Right ventricle myocardium inferior (tissue), 1 donor: ENCODE data around the gene POU2F2. TPM values are rescaled to one million over a fixed set of nuclear protein-coding genes. Genes with fewer than 3 reads are reported as not detected.
A peak's percentile ranks its signal among the peaks of the same experiment; 100 is the strongest.

ENCODE experiments used
- ATAC-seq: fragments of 200-7000 bp; cut with Tn5 transposase; one replicate; pipeline ENCODE4 v1.9.1; 2020; ENCODE audit warnings: mild to moderate bottlenecking, moderate library complexity
- DNase-seq: peaks from one replicate; pipeline ENCODE4 v3.0.0; 2021; ENCODE audit errors: missing footprints
- intact Hi-C: fragments of 100-400 bp; cut with DNase I; formaldehyde crosslinking; loops from one replicate; pipeline ENCODE4 v1.11.0; 2022
- total RNA-seq: library from RNA; stranded (reverse); fragmentation: NEBNext Ultra II Directional; extraction: Animal tissue kit (Norgen Biotek cat#: 25700); gene quantifications from one replicate; pipeline ENCODE4 v1.2.1, GENCODE V29; 2021
- donor health status: DM: no; HTN: yes; CAD: no; lungs with severe emphysema.

The POU2F2 gene
- total RNA-seq, 1 donor from 2014 or later: 1.5 TPM

- intact Hi-C loops: loop anchor here (5.0 kb wide), 1 partner anchor 94 kb away; no protein-coding TSS in a partner anchor
- DNase-seq (no peak), ATAC-seq (no peak)
These were observed 40.5 kb downstream of the POU2F2 start for GRCh38 chr19:42091742-42092141.

- ATAC-seq (no peak), DNase-seq (no peak)
- intact Hi-C loops: loop anchor here (5.0 kb wide), 1 partner anchor 94 kb away; no protein-coding TSS in a partner anchor
These were observed 40.9 kb downstream of the POU2F2 start for GRCh38 chr19:42091300-42091699.

- DNase-seq (no peak), ATAC-seq (no peak)
- intact Hi-C loops: loop anchor here (5.0 kb wide), 1 partner anchor 93 kb away; no protein-coding TSS in a partner anchor
These were observed 41.6 kb downstream of the POU2F2 start for GRCh38 chr19:42090672-42091071.

- no peak for DNase-seq
- ATAC-seq: no peak
- intact Hi-C loops: loop anchor here (5.0 kb wide), 1 partner anchor 92 kb away; no protein-coding TSS in a partner anchor
These were observed 42.5 kb downstream of the POU2F2 start for GRCh38 chr19:42089772-42090171.

GRCh38 chr19:42089191-42089750 lies 43.0 kb downstream of the POU2F2 start:
- DNase-seq: no peak
- intact Hi-C loops: no loop called here
- ATAC-seq: peak; percentile 23

DNA sequence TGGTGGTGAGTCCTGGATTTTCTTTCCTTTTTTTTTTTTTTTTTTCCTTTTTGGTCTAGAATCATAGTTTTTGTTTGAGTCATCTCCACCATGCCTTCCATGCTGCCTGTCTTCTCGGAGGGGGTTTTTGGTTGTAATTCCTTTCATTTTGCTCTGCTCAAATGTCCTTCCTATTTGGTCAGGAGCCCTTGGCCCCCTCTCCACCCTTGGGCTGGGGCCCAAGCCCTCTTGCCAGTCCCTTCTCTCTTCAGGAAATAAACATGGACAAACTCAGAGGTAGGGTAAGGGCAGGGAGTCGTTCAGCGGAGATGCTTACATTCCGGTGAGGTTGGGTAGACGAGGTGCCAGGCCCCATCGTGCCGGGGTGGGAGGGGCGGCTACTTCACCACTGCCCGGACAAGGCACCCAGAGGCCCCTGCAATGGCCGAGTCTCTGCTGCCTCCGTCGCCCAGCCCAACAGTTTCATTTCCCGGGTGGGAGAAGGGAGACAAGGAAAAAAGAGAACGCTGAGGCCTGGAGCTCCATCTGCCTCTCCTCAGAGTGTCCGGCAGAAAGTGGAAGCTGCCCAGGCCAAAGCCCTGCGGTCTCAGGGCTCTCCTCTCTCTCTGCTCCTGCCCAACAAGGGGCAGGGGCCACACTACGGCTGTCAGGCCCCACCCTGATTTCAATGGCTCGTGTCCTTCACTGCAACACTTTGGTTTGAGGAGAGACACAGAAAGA lies 43.6 kb downstream of the POU2F2 start:
- intact Hi-C loops: no loop called here
- ATAC-seq: peak; percentile 15
- DNase-seq: no peak

GRCh38 chr19:42086770-42087550 lies 45.3 kb downstream of the POU2F2 start:
- DNase-seq (no peak), ATAC-seq (no peak)
- intact Hi-C loops: no loop called here

DNA sequence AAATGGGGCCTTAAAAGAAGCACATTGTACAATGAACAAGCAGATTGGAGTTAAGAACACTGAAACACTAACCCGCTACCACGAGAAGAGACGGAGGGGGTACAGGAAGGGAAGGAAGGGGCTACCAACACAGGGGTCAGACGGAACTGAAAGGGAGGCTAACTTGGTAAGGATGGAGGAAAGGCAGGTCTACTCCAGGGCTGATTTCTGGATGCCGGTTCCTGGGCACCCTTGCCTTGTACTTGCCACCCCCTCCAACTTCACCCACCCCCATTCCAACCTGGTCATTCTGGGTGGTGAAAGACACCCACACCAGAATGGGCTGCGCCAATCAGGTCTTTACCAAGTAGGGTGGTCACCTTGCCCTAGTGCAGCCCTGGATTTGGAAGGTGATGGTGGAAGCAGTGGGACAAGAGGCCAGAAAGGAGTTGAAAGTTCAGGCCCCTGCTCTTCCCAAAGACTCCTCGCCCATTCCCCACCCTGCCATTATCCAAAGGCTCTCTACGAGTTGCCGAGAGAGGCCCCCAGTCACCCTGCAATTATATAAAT lies 46.0 kb downstream of the POU2F2 start:
- no peak for ATAC-seq
- no peak for DNase-seq
- intact Hi-C loops: no loop called here

GRCh38 chr19:42083537-42083936 lies 48.7 kb downstream of the POU2F2 start:
- intact Hi-C loops: no loop called here

GRCh38 chr19:42081584-42082203 lies 50.6 kb downstream of the POU2F2 start:
- intact Hi-C loops: no loop called here
- peak; percentile 22 for ATAC-seq

More at GRCh38 chr19:42083537-42083936, 48.7 kb downstream of the POU2F2 start:
- no peak for ATAC-seq
- DNase-seq: no peak

GRCh38 chr19:42080764-42081375 lies 51.4 kb downstream of the POU2F2 start:
- intact Hi-C loops: no loop called here

More at GRCh38 chr19:42081584-42082203, 50.6 kb downstream of the POU2F2 start:
- DNase-seq: no peak

GRCh38 chr19:42079886-42080763 lies 52.1 kb downstream of the POU2F2 start:
- DNase-seq: no peak
- ATAC-seq: no peak
- intact Hi-C loops: no loop called here

More at GRCh38 chr19:42080764-42081375, 51.4 kb downstream of the POU2F2 start:
- ATAC-seq: no peak
- no peak for DNase-seq

- ATAC-seq (no peak), DNase-seq (no peak)
- intact Hi-C loops: no loop called here
These were observed 53.0 kb downstream of the POU2F2 start for GRCh38 chr19:42079276-42079669.

DNA sequence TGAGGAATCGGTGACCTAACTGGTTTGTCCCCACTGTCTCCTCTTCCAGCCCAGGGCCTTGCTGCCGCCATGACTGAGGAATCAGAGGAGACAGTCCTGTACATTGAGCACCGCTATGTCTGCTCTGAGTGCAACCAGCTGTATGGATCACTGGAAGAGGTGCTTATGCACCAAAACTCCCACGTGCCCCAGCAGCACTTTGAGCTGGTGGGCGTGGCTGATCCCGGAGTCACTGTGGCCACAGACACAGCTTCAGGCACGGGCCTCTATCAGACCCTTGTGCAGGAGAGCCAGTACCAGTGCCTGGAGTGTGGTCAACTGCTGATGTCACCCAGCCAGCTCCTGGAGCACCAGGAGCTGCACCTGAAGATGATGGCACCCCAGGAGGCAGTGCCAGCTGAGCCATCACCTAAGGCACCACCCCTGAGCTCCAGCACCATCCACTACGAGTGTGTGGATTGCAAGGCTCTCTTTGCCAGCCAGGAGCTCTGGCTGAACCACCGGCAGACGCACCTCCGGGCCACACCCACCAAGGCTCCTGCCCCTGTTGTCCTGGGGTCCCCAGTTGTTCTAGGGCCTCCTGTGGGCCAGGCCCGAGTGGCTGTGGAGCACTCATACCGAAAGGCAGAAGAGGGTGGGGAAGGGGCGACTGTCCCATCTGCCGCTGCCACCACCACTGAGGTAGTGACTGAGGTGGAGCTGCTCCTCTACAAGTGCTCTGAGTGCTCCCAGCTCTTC lies 53.5 kb downstream of the POU2F2 start:
- DNase-seq (no peak), ATAC-seq (no peak)
- intact Hi-C loops: no loop called here

GRCh38 chr19:42078058-42078457 lies 54.2 kb downstream of the POU2F2 start:
- ATAC-seq (no peak), DNase-seq (no peak)
- intact Hi-C loops: no loop called here

DNA sequence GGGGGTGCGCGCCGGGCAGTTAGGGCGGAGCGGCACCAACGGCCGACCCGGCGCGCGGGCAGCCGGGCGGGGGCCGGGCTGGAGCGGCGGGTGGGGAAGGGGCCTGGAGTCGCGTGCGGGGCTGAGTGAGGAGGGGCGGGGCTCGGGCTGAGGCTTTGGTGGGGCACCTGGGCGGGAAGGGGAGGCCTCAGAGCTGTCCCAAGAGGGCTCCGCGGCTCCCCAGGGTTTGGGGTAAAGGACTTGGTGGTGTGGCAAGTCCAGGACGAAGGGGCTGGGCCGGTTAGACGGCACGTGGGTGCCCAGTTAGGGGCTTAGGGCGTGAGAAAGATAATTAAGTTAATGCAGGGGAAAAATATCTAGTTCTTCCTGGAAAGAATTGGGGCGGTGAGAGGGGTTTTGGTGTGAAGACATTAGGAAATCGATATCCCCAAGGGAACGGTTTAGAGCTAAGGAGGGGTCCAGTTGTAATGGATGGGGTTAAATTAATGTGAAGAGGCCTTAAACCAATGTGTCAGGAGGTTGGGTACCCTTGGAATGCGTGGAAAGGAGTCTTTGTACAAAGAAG lies 55.8 kb downstream of the POU2F2 start:
- ATAC-seq: peak; percentile 9
- DNase-seq: no peak
- intact Hi-C loops: no loop called here
